Endometrial microvascular endothelial cells (primary cell): Measurements from ENCODE around the gene IZUMO2. TPM values are rescaled to one million over a fixed set of nuclear protein-coding genes. Genes with fewer than 3 reads are reported as not detected.

Experiments used
- in situ Hi-C: cut with HindIII; loops from 2 replicates; pipeline ENCODE4 v1.10.0; 2017; ENCODE audit warnings: low sequenced_read_pairs, low pct_unique_long_range_greater_than_20kb; ENCODE audit errors: inconsistent ontology term
- total RNA-seq: library from RNA; depleted of rRNA; stranded (reverse); fragments of >200 nt; gene quantifications from one replicate; pipeline ENCODE4 v1.2.3, GENCODE V29; 2015; ENCODE audit errors: inconsistent ontology term

Gene IZUMO2
- not detected for total RNA-seq

DNA sequence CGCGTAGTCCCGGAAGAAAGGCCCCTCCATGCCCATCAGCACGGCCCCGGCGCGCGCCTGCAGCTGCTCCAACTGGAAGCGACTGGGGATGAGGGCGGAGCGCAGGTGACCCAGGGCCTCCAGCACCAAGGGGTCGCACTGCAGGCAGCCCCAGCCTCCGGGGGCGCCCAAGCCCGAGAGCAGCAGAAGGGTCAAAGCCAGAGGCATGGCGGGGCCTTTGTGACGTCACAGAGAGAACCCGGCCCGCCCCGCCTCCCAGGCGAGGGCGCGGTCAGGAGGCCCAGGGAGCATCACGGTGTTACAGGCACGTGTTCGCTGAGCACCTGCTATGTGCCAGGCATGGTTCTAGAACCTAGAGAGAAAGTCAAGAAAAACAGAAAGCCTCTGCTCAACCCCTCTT lies at the start of gene IZUMO2:
Gene IZUMO2 (minus strand): TSS at position 294 of the 400 bp plus-strand sequence. CDS start 87 bp downstream, at position 207.
- in situ Hi-C loops: no loop called here

DNA sequence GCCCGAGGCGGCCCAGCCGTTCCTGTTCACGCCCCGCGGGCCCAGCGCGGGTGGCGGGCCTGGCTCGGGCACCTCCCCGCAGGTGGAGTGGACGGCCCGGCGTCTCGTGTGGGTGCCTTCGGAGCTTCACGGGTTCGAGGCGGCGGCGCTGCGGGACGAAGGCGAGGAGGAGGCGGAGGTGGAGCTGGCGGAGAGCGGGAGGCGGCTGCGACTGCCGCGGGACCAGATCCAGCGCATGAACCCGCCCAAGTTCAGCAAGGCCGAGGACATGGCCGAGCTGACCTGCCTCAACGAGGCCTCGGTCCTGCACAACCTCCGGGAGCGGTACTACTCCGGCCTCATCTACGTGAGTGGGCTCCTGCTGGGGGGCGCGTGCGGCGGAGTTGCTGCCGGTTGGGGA lies 47.3 kb upstream of the IZUMO2 start:
- in situ Hi-C loops: no loop called here

DNA sequence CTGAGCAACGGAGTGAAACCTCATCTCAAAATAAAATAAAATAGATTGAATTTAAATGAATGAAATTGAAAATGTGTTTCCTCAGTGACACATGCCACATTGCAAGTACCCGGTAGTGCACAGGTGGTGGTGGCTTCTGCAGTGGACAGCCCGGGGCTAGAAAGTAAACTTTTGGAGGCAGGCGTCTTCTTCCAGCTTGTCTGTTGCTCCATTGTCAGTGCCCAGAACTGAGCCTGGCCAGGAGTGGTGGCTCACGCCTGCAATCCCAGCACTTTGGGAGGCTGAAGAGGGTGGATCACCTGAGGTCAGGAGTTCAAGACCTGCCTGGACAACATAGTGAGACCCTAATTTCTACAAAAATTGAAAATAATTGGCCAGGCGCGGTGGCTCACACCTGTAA lies 46.0 kb upstream of the IZUMO2 start:
- in situ Hi-C loops: no loop called here

DNA sequence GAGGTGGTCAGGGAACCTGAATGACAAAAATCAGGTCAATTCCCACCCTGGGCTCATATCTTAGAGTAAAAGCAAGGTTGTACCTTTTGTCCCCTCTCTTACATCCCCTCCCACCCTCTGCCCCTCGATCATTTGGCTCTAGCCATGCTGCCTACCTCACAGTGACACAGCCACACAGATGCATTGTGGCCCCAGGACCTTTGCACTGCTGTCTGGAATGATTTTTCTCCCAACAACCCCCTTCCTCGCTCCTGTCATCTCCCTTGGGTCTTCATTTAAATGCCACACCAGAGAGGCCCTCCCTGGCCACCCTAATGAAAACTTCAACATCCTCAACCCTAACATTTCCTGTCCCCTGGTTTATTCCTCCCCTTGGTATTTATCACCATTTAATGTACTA lies 44.6 kb upstream of the IZUMO2 start:
- in situ Hi-C loops: no loop called here

DNA sequence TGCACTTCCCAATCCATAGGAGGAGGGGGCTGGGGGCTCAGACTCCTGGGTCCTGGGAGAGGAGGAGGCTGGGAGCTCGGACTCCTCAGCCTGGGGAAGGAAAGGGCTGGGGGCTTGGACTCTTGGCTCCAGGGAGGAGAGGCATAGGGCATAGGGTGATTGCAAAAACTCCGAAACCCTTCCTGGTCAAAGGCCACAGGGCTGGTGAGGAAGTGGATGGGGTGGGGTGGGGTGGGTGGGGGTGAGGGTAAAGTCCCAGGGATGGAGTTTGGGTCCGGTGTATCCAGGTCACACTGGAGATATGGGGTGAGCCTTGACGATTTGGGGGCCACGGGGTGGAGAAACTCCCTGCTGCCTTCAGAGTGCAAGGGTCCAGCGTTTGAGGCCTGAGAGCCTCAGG lies 43.1 kb upstream of the IZUMO2 start:
- in situ Hi-C loops: no loop called here

GRCh38 chr19:50205681-50206138 lies 42.6 kb upstream of the IZUMO2 start:
- in situ Hi-C loops: no loop called here

- in situ Hi-C loops: no loop called here
These were observed 42.0 kb upstream of the IZUMO2 start for GRCh38 chr19:50204811-50205675.

GRCh38 chr19:50204081-50204428 lies 41.0 kb upstream of the IZUMO2 start:
- in situ Hi-C loops: no loop called here

DNA sequence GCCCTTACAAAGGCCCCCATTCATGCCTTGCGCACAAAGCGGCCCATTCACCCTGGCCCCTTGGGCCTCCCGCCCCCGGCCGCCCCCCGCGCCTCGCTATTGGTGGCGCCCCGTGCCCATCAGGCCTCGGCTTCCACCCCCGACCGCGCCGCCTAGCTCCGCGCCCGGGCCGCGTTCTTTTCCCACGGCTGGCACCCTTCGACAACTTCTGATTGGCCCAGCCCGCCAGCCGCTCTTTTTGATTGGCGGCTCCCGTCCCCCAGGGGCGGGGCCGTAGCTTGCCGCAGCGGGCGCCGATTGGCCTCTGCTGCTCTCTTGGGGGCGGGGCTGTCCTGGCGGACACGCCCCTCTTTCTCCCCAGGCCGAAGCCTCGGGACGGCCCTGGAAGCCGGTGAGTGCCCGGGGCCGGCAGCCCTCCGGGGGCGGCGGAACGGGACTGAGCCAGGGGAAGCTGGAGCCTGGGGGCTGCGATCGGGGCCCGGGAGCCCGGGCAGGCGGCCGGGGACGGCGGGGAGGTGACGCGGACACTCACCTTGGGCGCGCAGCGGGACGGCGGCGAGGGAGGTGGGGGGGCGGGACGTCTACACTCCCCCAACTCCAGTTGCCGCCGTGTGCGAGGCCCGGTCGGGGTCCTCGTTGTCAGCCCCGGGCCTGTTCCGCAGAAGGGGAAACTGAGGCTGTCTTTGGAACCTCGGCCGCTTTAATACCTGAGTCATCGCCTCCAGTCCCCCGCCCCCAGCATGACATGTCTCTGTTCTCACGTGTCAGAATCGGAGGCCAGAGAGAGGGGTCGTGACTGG lies 40.4 kb upstream of the IZUMO2 start, which contains the start of gene MYH14:
Gene MYH14 (plus strand): TSS at position 342 of the 800 bp plus-strand sequence. CDS start 6,744 bp downstream, outside the sequence.
- in situ Hi-C loops: no loop called here

- in situ Hi-C loops: no loop called here
These were observed 39.8 kb upstream of the IZUMO2 start for GRCh38 chr19:50202962-50203280.

DNA sequence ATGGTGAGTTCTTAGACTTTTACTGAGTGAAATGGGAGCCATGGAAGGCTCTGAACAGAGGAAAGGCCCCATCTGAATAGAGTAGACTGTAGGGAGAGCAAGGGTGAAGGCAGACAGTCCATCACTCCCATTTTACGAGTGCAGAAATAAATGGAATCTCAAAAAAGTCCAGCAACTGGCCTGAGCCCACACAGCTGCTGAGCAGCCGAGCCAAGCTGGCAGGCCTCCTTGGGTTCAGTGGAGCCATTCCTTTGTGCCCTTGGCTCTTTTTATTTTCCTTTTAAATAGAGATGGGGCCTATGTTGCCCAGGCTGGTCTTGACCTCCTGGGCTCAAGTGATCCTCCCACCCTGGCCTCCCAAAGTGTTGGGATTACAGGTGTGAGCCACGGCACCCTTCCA lies 39.3 kb upstream of the IZUMO2 start:
- in situ Hi-C loops: no loop called here

GRCh38 chr19:50199259-50199555 lies 36.1 kb upstream of the IZUMO2 start:
- in situ Hi-C loops: no loop called here

- in situ Hi-C loops: no loop called here
These were observed 35.6 kb upstream of the IZUMO2 start for GRCh38 chr19:50198431-50199258.

GRCh38 chr19:50197348-50197747 lies 34.3 kb upstream of the IZUMO2 start:
- in situ Hi-C loops: no loop called here

GRCh38 chr19:50196322-50196932 lies 33.3 kb upstream of the IZUMO2 start:
- in situ Hi-C loops: no loop called here

GRCh38 chr19:50195224-50195623 lies 32.1 kb upstream of the IZUMO2 start:
- in situ Hi-C loops: no loop called here

DNA sequence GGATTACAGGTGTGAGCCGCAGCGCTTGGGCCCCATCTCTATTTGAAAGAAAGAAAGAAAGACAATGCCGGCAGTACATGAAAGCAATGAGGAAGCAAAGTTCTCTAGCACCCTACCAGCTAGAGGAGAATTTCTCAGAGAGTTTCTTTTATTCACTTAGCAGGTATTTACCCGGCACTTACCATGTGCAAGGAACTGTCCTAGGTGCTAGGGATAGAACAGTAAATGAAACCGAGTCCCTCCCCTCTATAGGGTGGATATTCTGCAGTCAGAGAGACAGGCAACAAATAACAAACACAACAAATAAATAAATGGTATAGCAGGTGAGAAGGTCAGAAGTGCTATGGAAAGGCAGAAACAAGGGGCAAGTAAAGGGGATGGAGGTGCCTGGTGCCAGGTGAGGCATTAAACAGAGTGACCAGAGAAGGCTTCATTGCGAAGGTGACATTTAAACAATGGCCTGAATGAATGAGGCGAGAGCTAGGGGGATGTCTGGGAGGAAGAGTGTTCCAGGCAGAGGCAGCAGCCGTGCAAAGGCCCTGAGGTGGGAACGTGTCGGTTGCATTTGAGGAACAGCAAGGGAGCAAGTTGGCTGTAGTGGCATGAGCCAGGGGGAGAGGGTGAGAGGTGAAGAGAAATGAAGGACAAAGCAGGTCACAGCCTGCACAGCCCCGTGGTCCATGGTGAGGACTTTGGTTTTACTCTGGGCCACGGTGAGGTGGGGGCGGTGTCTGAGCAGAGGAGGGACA lies 29.6 kb upstream of the IZUMO2 start:
- in situ Hi-C loops: no loop called here

DNA sequence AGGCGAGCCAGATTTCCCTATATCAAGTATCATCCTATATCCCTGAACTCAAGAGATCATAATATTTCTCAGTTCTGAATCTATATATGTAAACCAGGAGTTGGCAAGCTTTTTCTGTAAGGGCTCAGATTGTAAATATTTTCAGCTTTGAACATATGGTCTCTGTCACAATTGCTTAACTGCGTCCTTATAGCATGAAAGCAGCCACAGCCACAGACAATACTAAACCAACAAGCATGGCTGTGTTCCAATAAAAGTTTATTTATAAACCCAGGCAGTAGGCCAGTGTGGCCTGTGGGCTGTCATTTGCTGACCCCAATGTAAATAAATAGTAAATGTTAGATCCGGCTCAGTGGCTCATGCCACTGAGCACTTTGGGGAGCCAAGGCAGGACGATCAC lies 28.1 kb upstream of the IZUMO2 start:
- in situ Hi-C loops: no loop called here
